Subcutaneous adipose tissue (tissue), 4 donors: ENCODE results near the gene FGFR2. TPM values are rescaled to one million over a fixed set of nuclear protein-coding genes. Genes with fewer than 3 reads are reported as not detected.

Experiments
- CTCF ChIP-seq: fragments of 450-650 bp; IDR thresholded peaks from one replicate; pipeline ENCODE4 v1.5.1; 2016; ENCODE audit warnings: low read depth, mild to moderate bottlenecking, control low read depth, antibody characterized with exemption, moderate library complexity
- total RNA-seq, 4 donors: library from RNA; depleted of rRNA; stranded (reverse); fragments of >200 nt; gene quantifications; one replicate each; pipeline ENCODE4 v1.1.0, GENCODE V29; 2016

FGFR2 gene
- total RNA-seq, 4 donors from 2014 or later: 11.3 to 22.2 (median 14.9) TPM

- TF ChIP-seq CTCF: no peak
Measured at GRCh38 chr10:121609426-121610380, 11.5 kb upstream of the FGFR2 start.

GRCh38 chr10:121608469-121609190 is 10.4 kb upstream of the FGFR2 start:
- no peak for TF ChIP-seq CTCF

GRCh38 chr10:121607310-121608055 is 9.2 kb upstream of the FGFR2 start:
- TF ChIP-seq CTCF: no peak

- TF ChIP-seq CTCF: no peak
Measured at GRCh38 chr10:121605708-121606107, 7.5 kb upstream of the FGFR2 start.

- no peak for TF ChIP-seq CTCF
Measured at GRCh38 chr10:121601458-121601857, 3.2 kb upstream of the FGFR2 start.

- TF ChIP-seq CTCF: no peak
Measured at GRCh38 chr10:121600611-121601010, 2.4 kb upstream of the FGFR2 start.
